Amygdala (tissue), 56 donors: ENCODE measurements around the gene LGALS3.

ENCODE experiments used
- DNase-seq, 56 donors: peaks; one replicate each; lab custom pipeline; 2025; lab: John Stamatoyannopoulos, UW

Gene LGALS3

GRCh38 chr14:55170526-55170925, 41.5 kb downstream of the LGALS3 start:
- DNase-seq = no peak

DNA sequence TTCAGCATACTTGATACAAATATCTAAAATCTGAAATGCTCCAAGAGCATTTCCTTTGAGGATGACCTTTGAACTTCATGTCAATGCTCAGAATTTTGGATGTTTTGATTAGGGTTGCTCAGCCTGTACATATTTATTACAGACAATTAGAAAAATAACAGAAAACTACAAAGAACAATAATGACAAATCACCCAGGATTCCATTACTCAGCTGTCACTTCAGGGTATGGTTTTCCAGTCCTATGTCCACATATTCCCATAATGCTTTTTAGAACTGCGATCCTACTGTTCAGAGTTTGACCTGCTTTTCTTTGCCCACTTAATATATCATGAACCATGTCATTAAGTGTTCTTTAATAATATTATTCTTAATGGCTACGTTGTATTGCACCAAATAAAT, 51.0 kb downstream of the LGALS3 start:
- no peak for DNase-seq

DNA sequence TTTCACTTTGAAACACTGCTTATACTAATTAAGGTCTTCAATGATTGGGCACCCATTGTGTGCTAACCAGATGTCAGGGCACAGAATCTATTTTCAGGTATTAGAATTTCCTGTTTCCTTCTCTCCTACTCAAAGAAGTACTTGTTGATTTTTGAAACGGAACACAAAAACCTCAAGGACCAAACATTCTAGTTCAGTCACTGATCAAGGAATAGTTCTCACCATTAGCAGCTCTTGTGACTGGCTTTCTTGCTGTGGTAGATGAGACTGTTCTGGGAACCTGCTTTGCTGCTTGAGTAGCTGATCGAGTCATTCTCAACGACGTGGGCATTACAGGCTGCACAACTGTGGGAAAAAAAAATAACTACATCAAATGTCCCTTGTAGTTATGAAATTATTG, 51.4 kb downstream of the LGALS3 start:
- DNase-seq = no peak

DNA sequence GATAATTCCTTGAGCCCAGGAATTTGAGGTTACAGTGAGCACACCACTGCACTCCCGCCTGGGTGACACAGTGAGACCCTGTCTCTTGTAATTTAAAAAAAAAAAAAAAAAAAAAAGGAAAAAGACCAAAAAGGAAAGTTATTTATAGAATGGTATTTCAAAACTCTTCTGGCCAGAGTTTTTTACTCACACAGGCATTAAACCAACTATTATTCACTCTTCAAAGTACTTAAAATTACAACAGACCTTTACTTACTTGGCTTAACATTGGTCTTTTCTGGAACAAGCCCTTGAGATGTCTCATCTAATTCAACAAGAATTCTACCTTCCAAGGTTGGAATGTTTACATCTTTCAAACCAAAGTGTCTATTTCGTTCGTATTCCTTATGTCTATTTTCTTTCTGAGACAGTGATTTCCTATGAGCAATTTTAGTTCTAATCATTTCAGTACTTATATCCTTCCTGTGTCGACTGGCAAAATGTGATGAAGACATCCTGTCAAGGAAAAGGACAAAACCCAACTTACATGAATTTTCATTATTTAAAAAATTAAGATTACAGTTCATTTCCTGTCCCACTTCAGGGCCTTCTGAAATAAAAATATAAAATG, 59.7 kb downstream of the LGALS3 start:
- DNase-seq = no peak

- no peak for DNase-seq
Observed at GRCh38 chr14:55190906-55191202, 61.8 kb downstream of the LGALS3 start.

DNA sequence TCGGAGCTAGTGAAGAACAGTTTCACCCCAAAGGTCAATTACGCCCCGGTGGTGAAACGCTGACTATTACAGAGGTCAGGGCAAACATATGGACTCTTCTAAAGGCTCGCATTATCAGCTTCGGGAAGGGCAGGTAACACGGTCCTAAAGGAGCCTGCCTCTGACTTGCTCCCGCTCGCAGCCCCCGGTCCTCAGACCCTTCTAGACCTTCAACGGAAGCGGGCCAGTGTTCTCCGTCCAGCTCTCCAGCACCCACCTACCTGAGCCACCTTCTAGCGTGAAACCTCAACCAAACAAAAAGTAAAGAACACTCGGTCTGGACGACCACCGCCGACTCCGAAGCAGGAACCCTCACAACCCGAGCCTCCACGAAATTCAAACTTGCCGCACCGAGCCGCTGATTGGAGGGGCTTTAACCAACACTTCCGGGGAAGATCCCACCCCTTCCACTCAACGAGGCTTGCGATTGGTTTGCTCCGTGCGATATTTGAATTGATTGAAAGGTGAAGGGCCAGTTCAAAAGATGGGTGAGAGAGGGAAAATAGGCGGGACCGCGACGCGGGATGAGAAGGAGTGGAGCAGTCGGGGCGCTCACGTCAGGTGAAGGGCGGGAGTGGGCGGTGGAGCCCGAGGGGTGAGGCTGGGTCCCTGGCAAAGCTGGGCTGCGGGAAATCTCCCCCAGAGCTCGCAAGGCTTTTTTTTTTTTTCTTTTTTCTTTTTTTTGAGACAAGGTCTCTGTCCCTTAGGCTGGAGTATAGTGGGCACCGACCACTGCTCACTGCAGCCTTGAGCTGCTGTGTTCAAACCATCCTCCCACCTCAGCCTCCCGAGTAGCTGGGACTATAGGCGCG, 62.4 kb downstream of the LGALS3 start, which contains the start of gene DLGAP5:
DLGAP5 (minus strand) TSS at position 383 of the 851 bp plus-strand sequence. CDS start 2,406 bp downstream, outside the sequence.
- DNase-seq = peak; percentile 38 to 96 (median 87)

GRCh38 chr14:55192054-55192621, 63.1 kb downstream of the LGALS3 start:
- DNase-seq = no peak

DNA sequence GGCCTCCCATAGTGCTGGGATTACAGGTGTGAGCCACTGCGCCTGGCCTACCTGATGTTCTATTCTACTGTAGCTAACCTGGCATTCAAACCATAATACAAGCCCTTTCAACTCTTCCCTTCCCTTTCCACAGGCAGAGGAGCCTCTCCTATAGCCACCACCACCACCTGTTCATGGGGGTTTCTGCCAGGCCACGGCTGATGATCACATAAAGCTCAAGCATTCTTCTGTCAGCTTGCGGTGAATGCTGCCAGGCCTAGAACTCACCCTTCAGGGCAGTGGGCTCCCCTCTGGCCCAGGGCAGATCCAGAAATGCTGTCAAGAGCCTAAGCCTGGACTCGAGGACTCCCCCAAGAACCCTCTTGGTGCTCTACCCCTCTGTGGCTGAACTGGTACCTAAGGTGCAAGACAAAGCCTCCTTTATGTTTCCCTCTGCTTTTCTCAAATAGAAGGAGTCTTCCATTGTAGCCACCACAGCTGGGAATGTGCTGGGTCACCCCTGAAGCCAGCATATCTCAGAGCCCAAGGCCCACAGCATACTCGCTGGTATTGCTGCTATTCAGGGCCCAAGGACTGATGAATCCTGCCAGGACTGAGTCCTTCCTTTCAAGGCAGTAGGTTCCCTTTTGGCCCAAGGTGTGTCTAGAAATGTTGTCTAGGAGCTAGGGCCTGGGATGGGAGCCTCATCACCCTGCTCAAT, 65.8 kb downstream of the LGALS3 start:
- no peak for DNase-seq
